SK-N-MC (cell line): Measurements from ENCODE around the gene EGFL7.

Experiments used
- EZH2 ChIP-seq: fragments of 200-600 bp; sonication (generic); IDR thresholded peaks from one replicate; pipeline ENCODE4 v1.6.1; 2017; ENCODE audit warnings: antibody characterized with exemption
- FOXP2 ChIP-seq: optimal IDR thresholded peaks from 2 replicates; pipeline ENCODE3; 2011; ENCODE audit warnings: mild to moderate bottlenecking, moderate library complexity; ENCODE audit not compliant: insufficient read depth; ENCODE audit errors: extremely low read length, control extremely low read depth
- POLR2AphosphoS5 ChIP-seq: IDR thresholded peaks from 2 replicates; pipeline ENCODE4 v1.6.1; 2012; ENCODE audit warnings: mild to moderate bottlenecking, low read depth, low read length, borderline replicate concordance

DNA sequence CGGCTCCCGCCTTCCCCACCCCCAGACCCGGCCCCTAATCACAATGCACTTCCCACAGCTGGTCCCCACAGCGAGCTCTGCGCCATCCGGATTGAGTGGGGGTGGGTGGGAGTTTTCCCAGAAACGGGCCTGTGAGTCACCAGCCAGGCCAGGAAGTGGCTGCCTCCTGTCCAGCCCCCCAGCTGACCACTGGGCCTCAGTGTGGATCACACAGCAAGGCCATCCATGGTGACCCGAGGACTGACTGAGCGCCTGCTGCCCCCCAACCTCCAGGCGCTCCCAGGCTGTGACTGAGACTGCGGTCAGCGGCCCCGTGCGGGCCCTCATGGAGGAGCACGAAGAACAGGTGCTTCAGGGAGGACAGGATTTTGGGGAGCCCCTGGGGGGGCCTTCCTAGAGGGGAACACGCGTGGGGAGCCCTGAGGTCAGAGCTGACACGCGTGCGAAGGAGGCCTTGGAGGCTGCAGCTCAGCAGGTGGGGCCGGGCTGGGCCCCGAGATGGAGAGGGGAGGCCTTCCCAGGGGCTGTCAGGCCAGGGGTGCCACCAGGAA is 48.3 kb upstream of the EGFL7 start:
- TF ChIP-seq POLR2AphosphoS5: no peak
- no peak for TF ChIP-seq EZH2
- TF ChIP-seq FOXP2: no peak
